Kidney (tissue), 14 donors: ENCODE measurements around the gene RFPL3. TPM values are rescaled to one million over a fixed set of nuclear protein-coding genes. Genes with fewer than 3 reads are reported as not detected.
A peak's percentile ranks its signal among the peaks of the same experiment; 100 is the strongest.

Source experiments
- DNase-seq, 5 donors: peaks; one replicate each; pipeline ENCODE4 v3.0.0-alpha.2; 2013 to 2020
- FAIRE-seq: peaks from 2 replicates; lab custom pipeline; 2012; peaks lifted over from hg19 to GRCh38; lab: Jason Lieb, UNC
- H3K27ac ChIP-seq, 2 donors: one replicate each; pipeline ENCODE4 v1.7.0; 2013; ENCODE audit warnings: low read depth in 2 of 2, low read length in 2 of 2, inconsistent platforms in 1 of 2
- H3K27me3 ChIP-seq: one replicate; pipeline ENCODE4 v1.7.1; 2013; ENCODE audit warnings: low read length, inconsistent platforms; ENCODE audit not compliant: control insufficient read depth, insufficient read depth
- H3K36me3 ChIP-seq, 3 donors: one replicate each; pipeline versions ENCODE4 v1.7.0 to v1.7.1; 2013; ENCODE audit warnings: low read length in 3 of 3, control low read depth in 1 of 3, inconsistent platforms in 1 of 3; ENCODE audit not compliant: insufficient read depth in 3 of 3, control insufficient read depth in 2 of 3
- H3K4me1 ChIP-seq, 3 donors: one replicate each; pipeline versions ENCODE4 v1.7.0 to v1.7.1; 2013; ENCODE audit warnings: low read length in 3 of 3, inconsistent platforms in 1 of 3, low read depth in 1 of 3; ENCODE audit not compliant: control insufficient read depth in 2 of 3, insufficient read depth in 2 of 3
- H3K4me3 ChIP-seq, 3 donors: one replicate each; pipeline versions ENCODE4 v1.7.0 to v1.8.1; 2013; ENCODE audit warnings: low read length in 3 of 3, control low read depth in 1 of 3, inconsistent platforms in 1 of 3
- H3K9ac ChIP-seq, 3 donors: one replicate each; pipeline versions ENCODE4 v1.7.0 to v1.7.1; 2013; ENCODE audit warnings: low read length in 3 of 3, control low read depth in 1 of 3, inconsistent platforms in 1 of 3
- H3K9me3 ChIP-seq, 3 donors: one replicate each; pipeline versions ENCODE4 v1.7.0 to v1.7.1; 2013; ENCODE audit warnings: low read length in 3 of 3, control low read depth in 1 of 3, inconsistent platforms in 1 of 3; ENCODE audit not compliant: control insufficient read depth in 2 of 3, insufficient read depth in 1 of 3
- CTCF ChIP-seq: IDR thresholded peaks from 3 replicates; pipeline ENCODE4 v1.5.1; 2012; ENCODE audit warnings: mild to moderate bottlenecking, moderate library complexity, borderline replicate concordance; ENCODE audit not compliant: insufficient read depth; ENCODE audit errors: extremely low read depth
- intact Hi-C: fragments of 100-400 bp; cut with DNase I; formaldehyde crosslinking; loops from one replicate; pipeline ENCODE4 v1.11.1; 2022
- polyA plus RNA-seq: library from polyadenylated mRNA; stranded (reverse); fragments of 350-450 nt; fragmentation: Illumina TruSeq; extraction: RNeasy Lipid Tissue Mini Kit (QIAGEN cat#74804); gene quantifications from one replicate; pipeline ENCODE4 v1.2.3, GENCODE V29; 2014; ENCODE audit warnings: low read depth, low replicate concordance; ENCODE audit not compliant: insufficient read depth
- total RNA-seq: library from RNA; stranded (reverse); fragmentation: NEBNext Ultra II Directional; extraction: Animal tissue kit (Norgen Biotek cat#: 25700); gene quantifications from one replicate; pipeline ENCODE4 v1.2.1, GENCODE V29; 2021
- donor health status: control.
- donor health status: control.
- donor health status: control.
- donor health status: control.
- donor health status: control.
- donor health status: DM: yes; HTN: yes; CAD: no.
- donor health status: Normal renal cell carcinoma (clear cell type).

The RFPL3 gene
- total and polyA plus RNA-seq, 2 donors from 2014 or later, result not detected

- H3K4me1 ChIP-seq, result peaks cover 0 to 16% (median 11%) of the 10 kb centered on the region in 3 donors
- intact Hi-C loops, result no loop called here
- no peak for FAIRE-seq
- no peak for TF ChIP-seq CTCF
- H3K4me3 ChIP-seq, result peak overlapping the region in 2 of 3 donors; percentile 6 to 88
- H3K27me3 ChIP-seq, result no peaks in the 10 kb centered on the region
- H3K9me3 ChIP-seq, result no peaks in the 10 kb centered on the region
- peaks cover 6 to 21% (median 18%) of the 10 kb centered on the region in 3 donors for H3K36me3 ChIP-seq
- no peak overlapping the region for H3K9ac ChIP-seq
- H3K27ac ChIP-seq, result no peak overlapping the region
- DNase-seq, result peak in 2 of 5 donors; percentile 16 to 35
These were observed 52.8 kb downstream of the RFPL3 start for GRCh38 chr22:32410459-32410858.

Other genes starting within 250 kb of the RFPL3 start
- gene C22orf42, start 198.6 kb upstream of the RFPL3 start, total RNA-seq, result not detected
- gene C22orf42, start 198.6 kb upstream of the RFPL3 start, polyA plus RNA-seq, result not detected
- not detected for gene RFPL2, start 152.8 kb upstream of the RFPL3 start, total RNA-seq
- gene RFPL2, start 152.8 kb upstream of the RFPL3 start, polyA plus RNA-seq, result not detected
- 2.0 TPM for gene SLC5A4, start 102.5 kb upstream of the RFPL3 start, total RNA-seq
- not detected for gene SLC5A4, start 102.5 kb upstream of the RFPL3 start, polyA plus RNA-seq
- 69.7 TPM for gene RTCB, start 54.4 kb downstream of the RFPL3 start, total RNA-seq
- gene RTCB, start 54.4 kb downstream of the RFPL3 start, polyA plus RNA-seq, result 82.4 TPM
- not detected for gene BPIFC, start 106.6 kb downstream of the RFPL3 start, total RNA-seq
- not detected for gene BPIFC, start 106.6 kb downstream of the RFPL3 start, polyA plus RNA-seq
- gene FBXO7, start 116.9 kb downstream of the RFPL3 start, total RNA-seq, result 91.0 TPM
- 131 TPM for gene FBXO7, start 116.9 kb downstream of the RFPL3 start, polyA plus RNA-seq